ENCODE measurements around the gene MME.

Gene MME

GRCh38 chr3:155161640-155162292 lies 81.6 kb downstream of the MME start:
- no peak overlapping the region for H3K9ac ChIP-seq (ENCODE audit: insufficient read length, low read depth)
- DNase-seq (ENCODE audit: low read depth, low spot score): no peak
- H3K36me3 ChIP-seq (ENCODE audit: insufficient read depth, insufficient read length, low read length): no peaks in the 10 kb centered on the region
- no peaks in the 10 kb centered on the region for H3K9me3 ChIP-seq (ENCODE audit: insufficient read depth, low read length)
- H3K27me3 ChIP-seq (ENCODE audit: insufficient read depth, insufficient read length): no peaks in the 10 kb centered on the region
- TF ChIP-seq ZNF274 (IDR thresholded peaks at IDR 0.05; ENCODE audit: low read depth, low read length) (no peak), YY1 (IDR thresholded peaks at IDR 0.05; ENCODE audit: insufficient read depth, insufficient read length) (no peak), SUZ12 (IDR thresholded peaks at IDR 0.05; ENCODE audit: extremely low read depth, insufficient read depth, insufficient read length) (no peak)
- H3K4me3 ChIP-seq (ENCODE audit: insufficient read length, low read depth): no peak overlapping the region
- no peaks in the 10 kb centered on the region for H3K4me1 ChIP-seq (ENCODE audit: insufficient read depth, insufficient read length)

GRCh38 chr3:155164306-155164705 lies 84.2 kb downstream of the MME start:
- Histone ChIP-seq H3K9ac (ENCODE audit: insufficient read length, low read depth) (no peak overlapping the region), H3K36me3 (ENCODE audit: insufficient read depth, insufficient read length, low read length) (no peaks in the 10 kb centered on the region), H3K9me3 (ENCODE audit: insufficient read depth, low read length) (no peaks in the 10 kb centered on the region), H3K27me3 (ENCODE audit: insufficient read depth, insufficient read length) (no peaks in the 10 kb centered on the region), H3K4me3 (ENCODE audit: insufficient read length, low read depth) (no peak overlapping the region), H3K4me1 (ENCODE audit: insufficient read depth, insufficient read length) (no peaks in the 10 kb centered on the region)
- TF ChIP-seq SUZ12 (IDR thresholded peaks at IDR 0.05; ENCODE audit: extremely low read depth, insufficient read depth, insufficient read length) (no peak), ZNF274 (IDR thresholded peaks at IDR 0.05; ENCODE audit: low read depth, low read length) (no peak), YY1 (IDR thresholded peaks at IDR 0.05; ENCODE audit: insufficient read depth, insufficient read length) (no peak)
- no peak for DNase-seq (ENCODE audit: low read depth, low spot score)

GRCh38 chr3:155166441-155166840 lies 86.3 kb downstream of the MME start:
- Histone ChIP-seq H3K4me1 (ENCODE audit: insufficient read depth, insufficient read length) (no peaks in the 10 kb centered on the region), H3K27me3 (ENCODE audit: insufficient read depth, insufficient read length) (no peaks in the 10 kb centered on the region), H3K4me3 (ENCODE audit: insufficient read length, low read depth) (no peak overlapping the region), H3K36me3 (ENCODE audit: insufficient read depth, insufficient read length, low read length) (no peaks in the 10 kb centered on the region), H3K9me3 (ENCODE audit: insufficient read depth, low read length) (no peaks in the 10 kb centered on the region), H3K9ac (ENCODE audit: insufficient read length, low read depth) (no peak overlapping the region)
- DNase-seq (ENCODE audit: low read depth, low spot score): no peak
- TF ChIP-seq SUZ12 (IDR thresholded peaks at IDR 0.05; ENCODE audit: extremely low read depth, insufficient read depth, insufficient read length): no peak
- no peak for TF ChIP-seq YY1 (IDR thresholded peaks at IDR 0.05; ENCODE audit: insufficient read depth, insufficient read length)
- TF ChIP-seq ZNF274 (IDR thresholded peaks at IDR 0.05; ENCODE audit: low read depth, low read length): no peak

GRCh38 chr3:155169197-155169596 lies 89.1 kb downstream of the MME start:
- no peak for DNase-seq (ENCODE audit: low read depth, low spot score)
- no peaks in the 10 kb centered on the region for H3K36me3 ChIP-seq (ENCODE audit: insufficient read depth, insufficient read length, low read length)
- H3K4me3 ChIP-seq (ENCODE audit: insufficient read length, low read depth): no peak overlapping the region
- H3K4me1 ChIP-seq (ENCODE audit: insufficient read depth, insufficient read length): no peaks in the 10 kb centered on the region
- no peaks in the 10 kb centered on the region for H3K27me3 ChIP-seq (ENCODE audit: insufficient read depth, insufficient read length)
- H3K9ac ChIP-seq (ENCODE audit: insufficient read length, low read depth): no peak overlapping the region
- no peak for TF ChIP-seq SUZ12 (IDR thresholded peaks at IDR 0.05; ENCODE audit: extremely low read depth, insufficient read depth, insufficient read length)
- no peaks in the 10 kb centered on the region for H3K9me3 ChIP-seq (ENCODE audit: insufficient read depth, low read length)

GRCh38 chr3:155173771-155174170 lies 93.7 kb downstream of the MME start:
- DNase-seq (ENCODE audit: low read depth, low spot score): no peak
- Histone ChIP-seq H3K27me3 (ENCODE audit: insufficient read depth, insufficient read length) (no peaks in the 10 kb centered on the region), H3K9ac (ENCODE audit: insufficient read length, low read depth) (no peak overlapping the region), H3K4me1 (ENCODE audit: insufficient read depth, insufficient read length) (no peaks in the 10 kb centered on the region), H3K4me3 (ENCODE audit: insufficient read length, low read depth) (no peak overlapping the region), H3K9me3 (ENCODE audit: insufficient read depth, low read length) (no peaks in the 10 kb centered on the region), H3K36me3 (ENCODE audit: insufficient read depth, insufficient read length, low read length) (no peaks in the 10 kb centered on the region)
- no peak for TF ChIP-seq SUZ12 (IDR thresholded peaks at IDR 0.05; ENCODE audit: extremely low read depth, insufficient read depth, insufficient read length)
- TF ChIP-seq ZNF274 (IDR thresholded peaks at IDR 0.05; ENCODE audit: low read depth, low read length): no peak
- TF ChIP-seq YY1 (IDR thresholded peaks at IDR 0.05; ENCODE audit: insufficient read depth, insufficient read length): no peak

GRCh38 chr3:155178810-155179436 lies 98.8 kb downstream of the MME start:
- no peaks in the 10 kb centered on the region for H3K9me3 ChIP-seq (ENCODE audit: insufficient read depth, low read length)
- TF ChIP-seq ZNF274 (IDR thresholded peaks at IDR 0.05; ENCODE audit: low read depth, low read length) (no peak), SUZ12 (IDR thresholded peaks at IDR 0.05; ENCODE audit: extremely low read depth, insufficient read depth, insufficient read length) (no peak), YY1 (IDR thresholded peaks at IDR 0.05; ENCODE audit: insufficient read depth, insufficient read length) (no peak)
- no peak overlapping the region for H3K9ac ChIP-seq (ENCODE audit: insufficient read length, low read depth)
- no peaks in the 10 kb centered on the region for H3K4me1 ChIP-seq (ENCODE audit: insufficient read depth, insufficient read length)
- no peaks in the 10 kb centered on the region for H3K27me3 ChIP-seq (ENCODE audit: insufficient read depth, insufficient read length)
- no peak for DNase-seq (ENCODE audit: low read depth, low spot score)
- H3K36me3 ChIP-seq (ENCODE audit: insufficient read depth, insufficient read length, low read length): no peaks in the 10 kb centered on the region
- H3K4me3 ChIP-seq (ENCODE audit: insufficient read length, low read depth): no peak overlapping the region

GRCh38 chr3:155179437-155179827 lies 99.3 kb downstream of the MME start:
- Histone ChIP-seq H3K36me3 (ENCODE audit: insufficient read depth, insufficient read length, low read length) (no peaks in the 10 kb centered on the region), H3K4me1 (ENCODE audit: insufficient read depth, insufficient read length) (no peaks in the 10 kb centered on the region), H3K9ac (ENCODE audit: insufficient read length, low read depth) (no peak overlapping the region), H3K4me3 (ENCODE audit: insufficient read length, low read depth) (no peak overlapping the region), H3K27me3 (ENCODE audit: insufficient read depth, insufficient read length) (no peaks in the 10 kb centered on the region), H3K9me3 (ENCODE audit: insufficient read depth, low read length) (no peaks in the 10 kb centered on the region)
- no peak for TF ChIP-seq ZNF274 (IDR thresholded peaks at IDR 0.05; ENCODE audit: low read depth, low read length)
- TF ChIP-seq YY1 (IDR thresholded peaks at IDR 0.05; ENCODE audit: insufficient read depth, insufficient read length): no peak
- TF ChIP-seq SUZ12 (IDR thresholded peaks at IDR 0.05; ENCODE audit: extremely low read depth, insufficient read depth, insufficient read length): no peak
- no peak for DNase-seq (ENCODE audit: low read depth, low spot score)

Measured in NT2/D1 (cell line).